OCI-LY1 (cell line): ENCODE data around the gene ACSM5.

ENCODE experiments used
- EZH2 ChIP-seq: fragments of 200-600 bp; sonication (generic), shearing (Covaris generic); IDR thresholded peaks from 2 replicates; pipeline ENCODE4 v1.8.0; 2017; ENCODE audit warnings: borderline replicate concordance, mixed run types, mild to moderate bottlenecking, antibody characterized with exemption, low read length, moderate library complexity, mixed read lengths
- TF ChIP-seq, protein P1 (sequence below): fragments of 200-600 bp; sonication (generic), shearing (Covaris generic); IDR thresholded peaks from 2 replicates; pipeline ENCODE4 v1.5.1; 2017; ENCODE audit warnings: mild to moderate bottlenecking, antibody characterized with exemption, low read length, moderate library complexity, mixed read lengths

DNA sequence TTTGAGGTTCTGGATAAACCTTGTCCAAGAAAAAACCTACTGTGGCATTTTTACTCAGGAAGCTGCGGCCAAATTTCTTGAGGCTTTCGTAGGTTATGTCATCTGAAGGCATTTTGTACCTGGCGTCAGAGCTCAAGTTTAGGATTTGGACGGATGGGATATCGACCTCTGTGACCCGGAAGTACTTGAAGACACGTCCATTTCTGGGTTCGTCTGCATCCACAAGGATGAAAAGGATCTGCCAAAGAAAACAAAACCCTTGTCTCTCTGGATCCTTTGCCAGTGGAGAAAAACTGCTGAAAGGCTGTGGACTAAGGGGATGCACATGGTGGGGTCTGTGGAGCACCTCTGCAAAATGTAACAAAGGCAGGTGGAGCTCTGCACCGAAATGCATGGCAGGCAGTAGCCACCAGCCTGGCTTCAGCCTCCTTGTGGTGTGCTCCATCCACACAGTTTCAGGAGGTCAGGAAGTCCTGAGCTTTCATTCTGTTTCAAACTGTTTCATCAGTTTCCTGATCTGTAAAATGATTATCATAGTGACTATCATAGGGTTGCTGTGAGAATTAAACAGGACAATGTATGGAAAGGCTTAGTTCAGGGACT is 39.8 kb upstream of the ACSM5 start:
- no peak for TF ChIP-seq EZH2
- TF ChIP-seq, protein P1, sequence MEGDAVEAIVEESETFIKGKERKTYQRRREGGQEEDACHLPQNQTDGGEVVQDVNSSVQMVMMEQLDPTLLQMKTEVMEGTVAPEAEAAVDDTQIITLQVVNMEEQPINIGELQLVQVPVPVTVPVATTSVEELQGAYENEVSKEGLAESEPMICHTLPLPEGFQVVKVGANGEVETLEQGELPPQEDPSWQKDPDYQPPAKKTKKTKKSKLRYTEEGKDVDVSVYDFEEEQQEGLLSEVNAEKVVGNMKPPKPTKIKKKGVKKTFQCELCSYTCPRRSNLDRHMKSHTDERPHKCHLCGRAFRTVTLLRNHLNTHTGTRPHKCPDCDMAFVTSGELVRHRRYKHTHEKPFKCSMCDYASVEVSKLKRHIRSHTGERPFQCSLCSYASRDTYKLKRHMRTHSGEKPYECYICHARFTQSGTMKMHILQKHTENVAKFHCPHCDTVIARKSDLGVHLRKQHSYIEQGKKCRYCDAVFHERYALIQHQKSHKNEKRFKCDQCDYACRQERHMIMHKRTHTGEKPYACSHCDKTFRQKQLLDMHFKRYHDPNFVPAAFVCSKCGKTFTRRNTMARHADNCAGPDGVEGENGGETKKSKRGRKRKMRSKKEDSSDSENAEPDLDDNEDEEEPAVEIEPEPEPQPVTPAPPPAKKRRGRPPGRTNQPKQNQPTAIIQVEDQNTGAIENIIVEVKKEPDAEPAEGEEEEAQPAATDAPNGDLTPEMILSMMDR, result no peak
